Activated naive CD4-positive, alpha-beta T cell treated with Interleukin-2 at 50 U/mL for 16 hours (primary cell): ENCODE measurements around the gene CRABP1.

ENCODE experiments used
- DNase-seq: peaks from one replicate; pipeline ENCODE4 v3.0.0-alpha.2; 2020

The CRABP1 gene

GRCh38 chr15:78319588-78319987 is 20.6 kb upstream of the CRABP1 start:
- no peak for DNase-seq

GRCh38 chr15:78320183-78320582 is 20.0 kb upstream of the CRABP1 start:
- no peak for DNase-seq

- DNase-seq: no peak
Observed at GRCh38 chr15:78321041-78321570, 19.0 kb upstream of the CRABP1 start.

- no peak for DNase-seq
Observed at GRCh38 chr15:78321786-78322185, 18.4 kb upstream of the CRABP1 start.

- no peak for DNase-seq
Observed at GRCh38 chr15:78322243-78322642, 17.9 kb upstream of the CRABP1 start.

GRCh38 chr15:78322724-78323521 is 17.2 kb upstream of the CRABP1 start:
- no peak for DNase-seq

- DNase-seq: no peak
Observed at GRCh38 chr15:78323693-78324092, 16.5 kb upstream of the CRABP1 start.

GRCh38 chr15:78324144-78324543 is 16.0 kb upstream of the CRABP1 start:
- DNase-seq: no peak

GRCh38 chr15:78325092-78325843 is 14.9 kb upstream of the CRABP1 start:
- no peak for DNase-seq

- DNase-seq: no peak
Observed at GRCh38 chr15:78327466-78327865, 12.7 kb upstream of the CRABP1 start.

- no peak for DNase-seq
Observed at GRCh38 chr15:78329625-78330024, 10.5 kb upstream of the CRABP1 start.

- DNase-seq: no peak
Observed at GRCh38 chr15:78334845-78335244, 5.3 kb upstream of the CRABP1 start.

GRCh38 chr15:78335985-78336384 is 4.2 kb upstream of the CRABP1 start:
- DNase-seq: no peak

- no peak for DNase-seq
Observed at GRCh38 chr15:78338781-78339180, 1.4 kb upstream of the CRABP1 start.

GRCh38 chr15:78339559-78339958 is 594 bp upstream of the CRABP1 start:
- DNase-seq: no peak

- no peak for DNase-seq
Observed at GRCh38 chr15:78341057-78341987, 1.2 kb downstream of the CRABP1 start.

GRCh38 chr15:78342021-78342420 is 1.9 kb downstream of the CRABP1 start:
- DNase-seq: no peak

- DNase-seq: no peak
Observed at GRCh38 chr15:78343276-78344060, 3.3 kb downstream of the CRABP1 start.

GRCh38 chr15:78345396-78346125 is 5.4 kb downstream of the CRABP1 start:
- DNase-seq: no peak

GRCh38 chr15:78347586-78348543 is 7.7 kb downstream of the CRABP1 start:
- DNase-seq: no peak
